Tibial nerve (tissue), 4 donors: Measurements from ENCODE around the gene LRRC63. TPM values are rescaled to one million over a fixed set of nuclear protein-coding genes. Genes with fewer than 3 reads are reported as not detected.

Experiments
- DNase-seq, 2 donors: peaks; one replicate each; pipeline ENCODE4 v3.0.0-alpha.2; 2019; ENCODE audit warnings: low spot score in 2 of 2
- H3K27ac ChIP-seq, 4 donors: fragments of 200-600 bp; sonication (generic) in 3 of 4; one replicate each; pipeline ENCODE4 v1.5.1; 2017 to 2019; ENCODE audit warnings: mild to moderate bottlenecking in 1 of 4
- H3K27me3 ChIP-seq, 2 donors: fragments of 200-600 bp; sonication (generic) in 1 of 2; one replicate each; pipeline versions ENCODE4 v1.5.1 to v1.6.0; 2017 to 2019
- H3K36me3 ChIP-seq, 3 donors: fragments of 200-600 bp; sonication (generic); one replicate each; pipeline ENCODE4 v1.5.1; 2018 to 2019
- H3K4me1 ChIP-seq, 4 donors: fragments of 200-600 bp; sonication (generic) in 3 of 4; one replicate each; pipeline ENCODE4 v1.5.1; 2017 to 2019
- H3K4me3 ChIP-seq, 4 donors: fragments of 200-600 bp; sonication (generic) in 3 of 4; one replicate each; pipeline ENCODE4 v1.5.1; 2017 to 2019; ENCODE audit warnings: mild to moderate bottlenecking in 1 of 4, moderate library complexity in 1 of 4
- H3K9me3 ChIP-seq, 4 donors: fragments of 200-600 bp; sonication (generic) in 3 of 4; one replicate each; pipeline ENCODE4 v1.5.1; 2017 to 2019
- EP300 ChIP-seq, 2 donors: sonication (generic); formaldehyde crosslinking; IDR thresholded peaks; one replicate each; pipeline ENCODE4 v1.6.1; 2017; ENCODE audit warnings: antibody characterized with exemption in 2 of 2, mild to moderate bottlenecking in 1 of 2
- POLR2A ChIP-seq, 2 donors: fragments of 450-650 bp; IDR thresholded peaks; one replicate each; pipeline ENCODE4 v1.6.1; 2017; ENCODE audit warnings: antibody characterized with exemption in 2 of 2, mild to moderate bottlenecking in 2 of 2, moderate library complexity in 2 of 2
- WGBS, 2 donors: methylation state at CpG; one replicate each; pipeline ENCODE4 v1.1.5; 2018; 5-methylcytosine and 5-hydroxymethylcytosine counted together
- total RNA-seq, 4 donors: library from RNA; depleted of rRNA; stranded (reverse); fragments of >200 nt; gene quantifications; one replicate each; pipeline ENCODE4 v1.1.0, GENCODE V29; 2016
- TF ChIP-seq, protein P1 (sequence below), 5 experiments: fragments of 200-600 bp in 3 of 5; fragments of 450-650 bp in 2 of 5; sonication (generic) in 3 of 5; IDR thresholded peaks; one replicate each; pipeline ENCODE4 v1.5.1; 2016 to 2019; ENCODE audit warnings: antibody characterized with exemption in 5 of 5, mild to moderate bottlenecking in 3 of 5, moderate library complexity in 2 of 5

LRRC63 gene
- total RNA-seq, 4 donors from 2014 or later: 0.78 TPM; not detected in 3

GRCh38 chr13:46170687-46171086 is 41.0 kb upstream of the LRRC63 start:
- no peaks in the 10 kb centered on the region for H3K36me3 ChIP-seq
- no peaks in the 10 kb centered on the region for H3K9me3 ChIP-seq
- H3K4me1 ChIP-seq: peaks cover 0 to 43% (median 19%) of the 10 kb centered on the region in 4 donors
- H3K4me3 ChIP-seq: no peak overlapping the region
- 26% methylated on average over 3 of the region's 3 CpGs for WGBS, 2 donors
- no peaks in the 10 kb centered on the region for H3K27me3 ChIP-seq
- TF ChIP-seq POLR2A (IDR thresholded peaks at IDR 0.05) (no peak), EP300 (IDR thresholded peaks at IDR 0.05) (peak in 1 of 2 donors; percentile 11)
- TF ChIP-seq, protein P1, sequence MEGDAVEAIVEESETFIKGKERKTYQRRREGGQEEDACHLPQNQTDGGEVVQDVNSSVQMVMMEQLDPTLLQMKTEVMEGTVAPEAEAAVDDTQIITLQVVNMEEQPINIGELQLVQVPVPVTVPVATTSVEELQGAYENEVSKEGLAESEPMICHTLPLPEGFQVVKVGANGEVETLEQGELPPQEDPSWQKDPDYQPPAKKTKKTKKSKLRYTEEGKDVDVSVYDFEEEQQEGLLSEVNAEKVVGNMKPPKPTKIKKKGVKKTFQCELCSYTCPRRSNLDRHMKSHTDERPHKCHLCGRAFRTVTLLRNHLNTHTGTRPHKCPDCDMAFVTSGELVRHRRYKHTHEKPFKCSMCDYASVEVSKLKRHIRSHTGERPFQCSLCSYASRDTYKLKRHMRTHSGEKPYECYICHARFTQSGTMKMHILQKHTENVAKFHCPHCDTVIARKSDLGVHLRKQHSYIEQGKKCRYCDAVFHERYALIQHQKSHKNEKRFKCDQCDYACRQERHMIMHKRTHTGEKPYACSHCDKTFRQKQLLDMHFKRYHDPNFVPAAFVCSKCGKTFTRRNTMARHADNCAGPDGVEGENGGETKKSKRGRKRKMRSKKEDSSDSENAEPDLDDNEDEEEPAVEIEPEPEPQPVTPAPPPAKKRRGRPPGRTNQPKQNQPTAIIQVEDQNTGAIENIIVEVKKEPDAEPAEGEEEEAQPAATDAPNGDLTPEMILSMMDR (IDR thresholded peaks at IDR 0.05): no peak
- no peak overlapping the region for H3K27ac ChIP-seq
- no peak for DNase-seq

GRCh38 chr13:46171217-46171616 is 40.5 kb upstream of the LRRC63 start:
- Histone ChIP-seq H3K36me3 (no peaks in the 10 kb centered on the region), H3K9me3 (no peaks in the 10 kb centered on the region), H3K4me3 (no peak overlapping the region), H3K27ac (no peak overlapping the region), H3K4me1 (peaks cover 0 to 43% (median 19%) of the 10 kb centered on the region in 4 donors), H3K27me3 (no peaks in the 10 kb centered on the region)
- TF ChIP-seq POLR2A (IDR thresholded peaks at IDR 0.05): no peak
- no peak for DNase-seq
- 41 to 42% methylated on average over 4 of the region's 4 CpGs for WGBS, 2 donors

GRCh38 chr13:46171739-46172138 is 40.0 kb upstream of the LRRC63 start:
- no peaks in the 10 kb centered on the region for H3K9me3 ChIP-seq
- WGBS, 2 donors: 83 to 87% methylated on average over 7 of the region's 7 CpGs
- no peaks in the 10 kb centered on the region for H3K36me3 ChIP-seq
- TF ChIP-seq EP300 (IDR thresholded peaks at IDR 0.05) (no peak), POLR2A (IDR thresholded peaks at IDR 0.05) (no peak)
- TF ChIP-seq, protein P1 (IDR thresholded peaks at IDR 0.05): no peak
- no peak overlapping the region for H3K4me3 ChIP-seq
- no peak for DNase-seq
- peaks cover 0 to 43% (median 19%) of the 10 kb centered on the region in 4 donors for H3K4me1 ChIP-seq
- H3K27me3 ChIP-seq: no peaks in the 10 kb centered on the region
- no peak overlapping the region for H3K27ac ChIP-seq

GRCh38 chr13:46172531-46172991 is 39.2 kb upstream of the LRRC63 start:
- no peak overlapping the region for H3K27ac ChIP-seq
- no peak for DNase-seq
- H3K36me3 ChIP-seq: no peaks in the 10 kb centered on the region
- no peak overlapping the region for H3K4me3 ChIP-seq
- peaks cover 0 to 43% (median 19%) of the 10 kb centered on the region in 4 donors for H3K4me1 ChIP-seq
- no peaks in the 10 kb centered on the region for H3K9me3 ChIP-seq
- WGBS, 2 donors: 79 to 84% methylated on average over 6 of the region's 6 CpGs
- no peaks in the 10 kb centered on the region for H3K27me3 ChIP-seq
- TF ChIP-seq EP300 (IDR thresholded peaks at IDR 0.05) (no peak), POLR2A (IDR thresholded peaks at IDR 0.05) (no peak)
- TF ChIP-seq, protein P1 (IDR thresholded peaks at IDR 0.05): no peak

DNA sequence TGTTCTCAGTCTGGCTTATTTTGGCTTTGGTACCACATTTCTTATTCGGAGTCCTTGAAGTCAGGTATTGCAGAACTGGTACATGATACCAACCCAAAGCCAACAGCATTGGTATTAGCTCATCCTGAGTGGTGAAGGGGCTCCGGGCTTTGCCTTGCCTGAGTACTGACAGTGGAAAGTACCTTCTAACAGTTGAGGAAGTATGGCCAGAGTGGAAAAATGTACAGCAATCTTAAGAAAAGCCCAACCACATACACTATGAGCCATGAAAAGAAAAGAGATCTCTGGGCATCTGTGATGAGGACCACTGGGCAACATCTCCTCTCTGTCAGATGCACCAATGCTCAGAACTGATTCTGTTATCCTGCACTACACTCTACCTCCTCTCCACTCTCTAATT is 38.1 kb upstream of the LRRC63 start:
- Histone ChIP-seq H3K27ac (no peak overlapping the region), H3K9me3 (no peaks in the 10 kb centered on the region), H3K36me3 (no peaks in the 10 kb centered on the region), H3K4me3 (no peak overlapping the region), H3K27me3 (no peaks in the 10 kb centered on the region), H3K4me1 (peaks cover 0 to 35% (median 16%) of the 10 kb centered on the region in 4 donors)
- WGBS, 2 donors: 88 to 91% methylated on average over 2 of the region's 2 CpGs
- TF ChIP-seq, protein P1 (IDR thresholded peaks at IDR 0.05): no peak
- TF ChIP-seq POLR2A (IDR thresholded peaks at IDR 0.05) (no peak), EP300 (IDR thresholded peaks at IDR 0.05) (no peak)
- DNase-seq: no peak

DNA sequence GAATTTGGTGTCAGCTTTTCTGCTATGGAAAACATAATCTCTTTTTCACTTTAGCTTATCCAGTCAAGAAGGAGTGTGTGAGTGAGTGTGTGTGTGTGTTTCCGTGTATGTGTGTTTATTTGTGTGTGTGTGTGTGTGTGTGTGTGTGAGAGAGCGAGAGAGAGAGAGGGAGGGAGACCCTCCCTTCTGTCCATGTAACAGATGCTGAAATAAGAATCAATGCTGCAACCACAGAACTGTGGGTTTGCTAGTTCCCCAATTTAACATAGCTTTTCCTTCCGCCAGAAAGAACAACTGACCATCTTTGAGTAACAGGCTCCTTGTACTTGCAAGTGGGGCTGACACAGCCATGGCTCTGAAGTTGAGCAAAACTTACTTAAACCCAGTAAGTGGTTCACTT is 35.0 kb upstream of the LRRC63 start:
- peak overlapping the region in 2 of 4 donors; percentile 52 to 54 for H3K27ac ChIP-seq
- H3K36me3 ChIP-seq: no peaks in the 10 kb centered on the region
- no peaks in the 10 kb centered on the region for H3K27me3 ChIP-seq
- no peaks in the 10 kb centered on the region for H3K9me3 ChIP-seq
- H3K4me3 ChIP-seq: peak overlapping the region in 2 of 4 donors; percentile 10 to 14
- DNase-seq: peak in 1 of 2 donors; percentile 30
- TF ChIP-seq, protein P1 (IDR thresholded peaks at IDR 0.05): no peak
- TF ChIP-seq EP300 (IDR thresholded peaks at IDR 0.05) (peak in 1 of 2 donors; percentile 74), POLR2A (IDR thresholded peaks at IDR 0.05) (no peak)
- H3K4me1 ChIP-seq: peaks cover 0 to 29% (median 4%) of the 10 kb centered on the region in 4 donors
- WGBS, 2 donors: 51 to 66% methylated on average over 3 of the region's 3 CpGs
